Liver (tissue), 9 donors: ENCODE measurements around the gene GATAD2B. TPM values are rescaled to one million over a fixed set of nuclear protein-coding genes. Genes with fewer than 3 reads are reported as not detected.
"Not testable (repeated sequence)": the region's sequence is repeated elsewhere in the genome, so short reads cannot be mapped to it uniquely, and the experiment has no call there.

Experiments
- DNase-seq: peaks from one replicate; pipeline ENCODE4 v3.0.0-alpha.2; 2017; ENCODE audit warnings: low spot score
- H3K27ac ChIP-seq, 2 donors: one replicate each; pipeline ENCODE4 v1.7.0; 2013; ENCODE audit warnings: inconsistent platforms in 2 of 2, low read length in 2 of 2, control low read depth in 1 of 2, low read depth in 1 of 2, mild to moderate bottlenecking in 1 of 2
- H3K27me3 ChIP-seq, 4 donors: one replicate each; pipeline versions ENCODE4 v1.6.1 to v1.7.0; 2013; ENCODE audit warnings: low read length in 3 of 4, inconsistent platforms in 1 of 4, mild to moderate bottlenecking in 1 of 4, moderate library complexity in 1 of 4; ENCODE audit not compliant: control insufficient read depth in 4 of 4, insufficient read depth in 4 of 4
- H3K36me3 ChIP-seq, 4 donors: one replicate each; pipeline versions ENCODE4 v1.6.1 to v1.7.0; 2013; ENCODE audit warnings: low read length in 3 of 4, mild to moderate bottlenecking in 3 of 4, low read depth in 1 of 4, moderate library complexity in 1 of 4; ENCODE audit not compliant: control insufficient read depth in 4 of 4, insufficient read depth in 3 of 4
- H3K4me1 ChIP-seq, 4 donors: one replicate each; pipeline versions ENCODE4 v1.6.1 to v1.7.0; 2013; ENCODE audit warnings: low read length in 3 of 4, mild to moderate bottlenecking in 3 of 4, moderate library complexity in 1 of 4; ENCODE audit not compliant: control insufficient read depth in 4 of 4, insufficient read depth in 4 of 4
- H3K4me3 ChIP-seq, 3 donors: one replicate each; pipeline versions ENCODE4 v1.6.1 to v1.7.0; 2013; ENCODE audit warnings: low read length in 3 of 3, control low read depth in 1 of 3, low read depth in 1 of 3, mild to moderate bottlenecking in 1 of 3
- H3K9ac ChIP-seq, 2 donors: one replicate each; pipeline ENCODE4 v1.7.0; 2013; ENCODE audit warnings: low read length in 2 of 2, mild to moderate bottlenecking in 2 of 2, moderate library complexity in 2 of 2, control low read depth in 1 of 2, low read depth in 1 of 2
- H3K9me3 ChIP-seq, 4 donors: one replicate each; pipeline versions ENCODE4 v1.6.1 to v1.7.0; 2013; ENCODE audit warnings: low read length in 3 of 4; ENCODE audit not compliant: control insufficient read depth in 4 of 4
- EGR1 ChIP-seq, 2 donors: IDR thresholded peaks; 2 replicates each; pipeline ENCODE4 v1.6.1; 2016 to 2018; ENCODE audit warnings: antibody characterized with exemption in 2 of 2, low read depth in 2 of 2
- FOXA1 ChIP-seq: IDR thresholded peaks from 2 replicates; pipeline ENCODE4 v1.6.1; 2016; ENCODE audit warnings: antibody characterized with exemption
- FOXA2 ChIP-seq: IDR thresholded peaks from 2 replicates; pipeline ENCODE4 v1.6.1; 2016; ENCODE audit warnings: antibody characterized with exemption
- GABPA ChIP-seq, 2 donors: IDR thresholded peaks in 1 of 2; conservative IDR thresholded peaks in 1 of 2; 2 replicates each; pipeline ENCODE4 v1.6.1; 2016; ENCODE audit warnings: antibody characterized with exemption in 2 of 2, mild to moderate bottlenecking in 1 of 2, moderate library complexity in 1 of 2
- HNF4G ChIP-seq: IDR thresholded peaks from 2 replicates; pipeline ENCODE4 v1.6.1; 2016; ENCODE audit warnings: antibody characterized with exemption
- JUND ChIP-seq, 2 donors: IDR thresholded peaks; 2 replicates each; pipeline ENCODE4 v1.6.1; 2016; ENCODE audit warnings: antibody characterized with exemption in 2 of 2
- MAX ChIP-seq: IDR thresholded peaks from 2 replicates; pipeline ENCODE4 v1.6.1; 2016; ENCODE audit warnings: antibody characterized with exemption
- NR2F2 ChIP-seq: IDR thresholded peaks from 2 replicates; pipeline ENCODE4 v1.6.1; 2016; ENCODE audit warnings: antibody characterized with exemption
- RAD21 ChIP-seq, 2 donors: IDR thresholded peaks; 2 replicates each; pipeline ENCODE4 v1.6.1; 2016; ENCODE audit warnings: antibody characterized with exemption in 2 of 2, mild to moderate bottlenecking in 2 of 2
- REST ChIP-seq: IDR thresholded peaks from 2 replicates; pipeline ENCODE4 v1.6.1; 2016; ENCODE audit warnings: antibody characterized with exemption, mild to moderate bottlenecking
- RXRA ChIP-seq, 2 donors: IDR thresholded peaks; 2 replicates each; pipeline ENCODE4 v1.6.1; 2017 to 2018; ENCODE audit warnings: antibody characterized with exemption in 2 of 2, mild to moderate bottlenecking in 1 of 2
- SP1 ChIP-seq: IDR thresholded peaks from 2 replicates; pipeline ENCODE4 v1.6.1; 2018; ENCODE audit warnings: antibody characterized with exemption, mild to moderate bottlenecking
- TAF1 ChIP-seq: conservative IDR thresholded peaks from 2 replicates; pipeline ENCODE4 v1.6.1; 2016; ENCODE audit warnings: antibody characterized with exemption, mild to moderate bottlenecking
- YY1 ChIP-seq: IDR thresholded peaks from 2 replicates; pipeline ENCODE4 v1.6.1; 2016; ENCODE audit warnings: antibody characterized with exemption, mild to moderate bottlenecking
- ZBTB33 ChIP-seq: IDR thresholded peaks from 2 replicates; pipeline ENCODE4 v1.6.1; 2016; ENCODE audit warnings: antibody characterized with exemption
- WGBS: extraction: QIAGEN DNeasy Blood & Tissue Kit; methylation state at CpG from one replicate; pipeline ENCODE4 v1.1.7; 2013; 5-methylcytosine and 5-hydroxymethylcytosine counted together
- polyA plus RNA-seq, 2 donors: library from polyadenylated mRNA; stranded (reverse) in 1 of 2; unstranded in 1 of 2; fragments of 200-250 nt in 1 of 2; fragments of >200 nt in 1 of 2; fragmentation: Nextera tagmentation in 1 of 2; extraction: Ambion mirVana in 1 of 2; gene quantifications; one replicate each; pipeline versions ENCODE4 v1.2.1 to v1.2.3, GENCODE V29; 2013 to 2015
- total RNA-seq, 2 donors: library from RNA; depleted of rRNA; stranded (reverse); fragments of >200 nt; gene quantifications; one replicate each; pipeline ENCODE4 v1.2.3, GENCODE V29; 2014
- donor health status: healthy.
- donor health status: healthy.
- donor health status: healthy.
- donor health status: healthy.
- donor health status: healthy.

Gene GATAD2B
- total and polyA plus RNA-seq, 4 donors: 3.2 to 4.9 (median 3.9) TPM

- 90% methylated on average over 6 of the region's 6 CpGs for WGBS
- Histone ChIP-seq H3K9ac (no peak overlapping the region), H3K9me3 (no peaks in the 10 kb centered on the region), H3K27me3 (no peaks in the 10 kb centered on the region), H3K4me1 (no peaks in the 10 kb centered on the region), H3K4me3 (no peak overlapping the region), H3K36me3 (peaks cover 0 to 7% (median 3%) of the 10 kb centered on the region in 4 donors), H3K27ac (no peak overlapping the region)
- TF ChIP-seq TAF1 (no peak), FOXA1 (no peak), MAX (no peak), GABPA (IDR thresholded peaks at IDR 0.05 in 1 of 2, conservative IDR thresholded peaks at IDR 0.05 in 1 of 2) (no peak), YY1 (no peak), SP1 (no peak), JUND (IDR thresholded peaks at IDR 0.05) (no peak), REST (no peak), EGR1 (IDR thresholded peaks at IDR 0.05; ENCODE audit: low read depth in 2 of 2) (no peak)
- DNase-seq: no peak
These were observed 23.3 kb downstream of the GATAD2B start for GRCh38 chr1:153899509-153899908.

- not testable (repeated sequence) for H3K27ac ChIP-seq, H3K4me3 ChIP-seq, H3K27me3 ChIP-seq, H3K9ac ChIP-seq, H3K9me3 ChIP-seq, DNase-seq, H3K36me3 ChIP-seq, H3K4me1 ChIP-seq
- 72% methylated on average over 1 of the region's 1 CpG for WGBS
These were observed 26.9 kb downstream of the GATAD2B start for GRCh38 chr1:153895866-153896265.

GRCh38 chr1:153891042-153891441 lies 31.7 kb downstream of the GATAD2B start:
- WGBS: over 99% methylated on average over 7 of the region's 7 CpGs
- not testable (repeated sequence) for H3K36me3 ChIP-seq, H3K4me3 ChIP-seq, H3K27me3 ChIP-seq, DNase-seq, H3K9ac ChIP-seq, H3K27ac ChIP-seq, H3K9me3 ChIP-seq, H3K4me1 ChIP-seq

- DNase-seq: no peak
- Histone ChIP-seq H3K4me3 (no peak overlapping the region), H3K27ac (no peak overlapping the region), H3K9ac (no peak overlapping the region), H3K36me3 (peaks cover 0 to 5% (median 1%) of the 10 kb centered on the region in 4 donors), H3K4me1 (peaks cover 0 to 4% (median 0%) of the 10 kb centered on the region in 4 donors), H3K9me3 (no peaks in the 10 kb centered on the region), H3K27me3 (no peaks in the 10 kb centered on the region)
- 33% methylated on average over 3 of the region's 3 CpGs for WGBS
- no peak for TF ChIP-seq FOXA2
- TF ChIP-seq REST: no peak
- no peak for TF ChIP-seq NR2F2
- no peak for TF ChIP-seq ZBTB33
- TF ChIP-seq RXRA (IDR thresholded peaks at IDR 0.05): no peak
- TF ChIP-seq EGR1 (IDR thresholded peaks at IDR 0.05; ENCODE audit: low read depth in 2 of 2): no peak
- TF ChIP-seq GABPA (IDR thresholded peaks at IDR 0.05 in 1 of 2, conservative IDR thresholded peaks at IDR 0.05 in 1 of 2): no peak
- no peak for TF ChIP-seq YY1
- TF ChIP-seq HNF4G: no peak
- TF ChIP-seq MAX: no peak
- no peak for TF ChIP-seq RAD21 (IDR thresholded peaks at IDR 0.05)
These were observed 34.2 kb downstream of the GATAD2B start for GRCh38 chr1:153888533-153888932.
